SK-N-SH (cell line): ENCODE data around the gene DYNC1H1. TPM values are rescaled to one million over a fixed set of nuclear protein-coding genes. Genes with fewer than 3 reads are reported as not detected.
A peak's percentile ranks its signal among the peaks of the same experiment; 100 is the strongest.

Experiments
- CTCF ChIA-PET: fragments of 300-600, 350-600 bp; formaldehyde crosslinking; extraction: SDS; loops from one replicate; lab custom pipeline; 2021; lab: Yijun Ruan, JAX
- POLR2A ChIA-PET: fragments of 350-600 bp; sonication (Branson Sonifier 250); formaldehyde crosslinking; extraction: SDS; loops from one replicate; lab custom pipeline; 2020; ENCODE audit warnings: antibody characterized with exemption, inconsistent platforms; lab: Yijun Ruan, JAX
- DNase-seq: peaks from one replicate; pipeline ENCODE4 v3.0.0; 2012
- H2AFZ ChIP-seq: fragments of 200-600 bp; sonication (generic); 2 replicates; pipeline ENCODE4 v1.8.1; 2016; ENCODE audit warnings: antibody characterized with exemption, mild to moderate bottlenecking, low read depth
- H3F3A ChIP-seq: fragments of 200-600 bp; sonication (generic); replicated peaks from 2 replicates; pipeline ENCODE3; 2016; ENCODE audit warnings: antibody characterized with exemption, mild to moderate bottlenecking; ENCODE audit not compliant: insufficient read depth
- H3K27ac ChIP-seq, 2 experiments: fragments of 200-500 bp in 1 of 2; fragments of 200-600 bp in 1 of 2; sonication (Bioruptor generic) in 1 of 2; sonication (generic), shearing (Covaris generic) in 1 of 2; 2 replicates each; pipeline versions ENCODE4 v1.5.1 to v1.6.1; 2014 to 2016; ENCODE audit warnings: low read depth in 2 of 2, inconsistent platforms in 1 of 2, low read length in 1 of 2, mild to moderate bottlenecking in 1 of 2, mixed read lengths in 1 of 2
- H3K27me3 ChIP-seq: fragments of 200-600 bp; sonication (generic), shearing (Covaris generic); 2 replicates; pipeline ENCODE4 v1.6.1; 2016; ENCODE audit warnings: mixed run types; ENCODE audit not compliant: insufficient read depth
- H3K36me3 ChIP-seq, 2 experiments: fragments of 200-500 bp in 1 of 2; fragments of 200-600 bp in 1 of 2; sonication (Bioruptor generic) in 1 of 2; sonication (generic) in 1 of 2; replicated peaks in 1 of 2; 2 replicates each; pipeline versions ENCODE3 to v1.5.1; 2014 to 2016; ENCODE audit warnings: low read length in 1 of 2, mild to moderate bottlenecking in 1 of 2; ENCODE audit not compliant: insufficient read depth in 2 of 2, control insufficient read depth in 1 of 2
- H3K4me1 ChIP-seq, 2 experiments: fragments of 200-500 bp in 1 of 2; fragments of 200-600 bp in 1 of 2; sonication (Bioruptor generic) in 1 of 2; sonication (generic), shearing (Covaris generic) in 1 of 2; 2 replicates each; pipeline versions ENCODE4 v1.5.1 to v1.6.1; 2014 to 2016; ENCODE audit warnings: low read depth in 1 of 2, low read length in 1 of 2, mixed run types in 1 of 2; ENCODE audit not compliant: insufficient read depth in 2 of 2, control insufficient read depth in 1 of 2
- H3K4me2 ChIP-seq: fragments of 200-600 bp; sonication (generic), shearing (Covaris generic); 2 replicates; pipeline ENCODE4 v1.6.1; 2017; ENCODE audit warnings: mixed run types
- H3K4me3 ChIP-seq, 2 experiments: fragments of 200-500 bp in 1 of 2; fragments of 200-600 bp in 1 of 2; sonication (Bioruptor generic) in 1 of 2; sonication (generic), shearing (Covaris generic) in 1 of 2; 2 replicates each; pipeline versions ENCODE4 v1.5.1 to v1.8.1; 2014 to 2016; ENCODE audit warnings: low read depth in 2 of 2, inconsistent platforms in 1 of 2, low read length in 1 of 2, mild to moderate bottlenecking in 1 of 2, mixed read lengths in 1 of 2, moderate library complexity in 1 of 2
- H3K79me2 ChIP-seq: fragments of 200-600 bp; sonication (generic); 2 replicates; pipeline ENCODE4 v1.8.1; 2017; ENCODE audit warnings: mild to moderate bottlenecking; ENCODE audit not compliant: insufficient read depth
- H3K9ac ChIP-seq: fragments of 200-600 bp; sonication (generic); 2 replicates; pipeline ENCODE4 v1.6.1; 2017; ENCODE audit warnings: mixed run types
- H3K9me2 ChIP-seq: fragments of 200-600 bp; sonication (generic); 2 replicates; pipeline ENCODE4 v1.6.1; 2017; ENCODE audit warnings: mixed run types
- H3K9me3 ChIP-seq: fragments of 200-600 bp; sonication (generic); 2 replicates; pipeline ENCODE4 v1.6.1; 2017; ENCODE audit warnings: mixed run types, mild to moderate bottlenecking, moderate library complexity
- H4K20me1 ChIP-seq: fragments of 200-600 bp; sonication (generic); 2 replicates; pipeline ENCODE4 v1.6.1; 2017; ENCODE audit warnings: mild to moderate bottlenecking, mixed run types; ENCODE audit not compliant: insufficient read depth
- CHD2 ChIP-seq: fragments of 150-350 bp; IDR thresholded peaks from 2 replicates; pipeline ENCODE4 v1.6.1; 2018; ENCODE audit warnings: low read length; ENCODE audit not compliant: partially characterized antibody
- ELF1 ChIP-seq: IDR thresholded peaks from 2 replicates; pipeline ENCODE4 v1.4.0; 2012
- EP300 ChIP-seq, 2 experiments: IDR thresholded peaks; 2 replicates each; pipeline versions ENCODE4 v1.4.0 to v1.6.1; 2012; ENCODE audit warnings: borderline replicate concordance in 1 of 2, low read depth in 1 of 2, low read length in 1 of 2
- EZH2phosphoT487 ChIP-seq: fragments of 200-600 bp; sonication (generic); IDR thresholded peaks from 2 replicates; pipeline ENCODE4 v1.6.1; 2017; ENCODE audit warnings: low read depth, mixed run types, mild to moderate bottlenecking, antibody characterized with exemption, moderate library complexity, borderline replicate concordance
- FOSL2 ChIP-seq: IDR thresholded peaks from 2 replicates; pipeline ENCODE4 v1.4.0; 2012; ENCODE audit warnings: low read depth, mild to moderate bottlenecking, moderate library complexity, borderline replicate concordance
- FOXJ3 ChIP-seq: sonication (generic); formaldehyde crosslinking; IDR thresholded peaks from 2 replicates; pipeline ENCODE4 v1.5.1; 2020; ENCODE audit warnings: mild to moderate bottlenecking, missing genetic modification reagents
- FOXM1 ChIP-seq: IDR thresholded peaks from 2 replicates; pipeline ENCODE4 v1.4.0; 2012; ENCODE audit warnings: low read depth, mild to moderate bottlenecking
- GATA2 ChIP-seq: sonication (generic); formaldehyde crosslinking; IDR thresholded peaks from 2 replicates; pipeline ENCODE4 v1.5.0; 2020; ENCODE audit warnings: mild to moderate bottlenecking, missing genetic modification reagents
- IRF3 ChIP-seq: fragments of 150-350 bp; IDR thresholded peaks from 2 replicates; pipeline ENCODE4 v1.6.1; 2016; ENCODE audit warnings: mild to moderate bottlenecking, low read depth, low read length
- NFIC ChIP-seq: IDR thresholded peaks from 2 replicates; pipeline ENCODE4 v1.4.0; 2012; ENCODE audit warnings: borderline replicate concordance
- NRF1 ChIP-seq: IDR thresholded peaks from 2 replicates; pipeline ENCODE4 v1.6.1; 2012; ENCODE audit warnings: low read depth, mild to moderate bottlenecking, low read length
- PBX3 ChIP-seq: IDR thresholded peaks from 2 replicates; pipeline ENCODE4; 2012
- RAD21 ChIP-seq: IDR thresholded peaks from 2 replicates; pipeline ENCODE4 v1.6.1; 2012; ENCODE audit warnings: mild to moderate bottlenecking, low read length
- RCOR1 ChIP-seq: fragments of 150-350 bp; IDR thresholded peaks from 2 replicates; pipeline ENCODE4 v1.6.1; 2017; ENCODE audit warnings: antibody characterized with exemption, low read length
- REST ChIP-seq: IDR thresholded peaks from 2 replicates; pipeline ENCODE4 v1.6.1; 2012; ENCODE audit warnings: mild to moderate bottlenecking, low read depth, low read length, moderate library complexity
- RXRA ChIP-seq: IDR thresholded peaks from 2 replicates; pipeline ENCODE4 v1.4.0; 2012; ENCODE audit warnings: low read depth, mild to moderate bottlenecking, borderline replicate concordance
- SIN3A ChIP-seq: IDR thresholded peaks from 2 replicates; pipeline ENCODE4 v1.6.1; 2012; ENCODE audit warnings: low read depth, mild to moderate bottlenecking, low read length, moderate library complexity, borderline replicate concordance
- SMC3 ChIP-seq: IDR thresholded peaks from 2 replicates; pipeline ENCODE4 v1.6.1; 2012; ENCODE audit warnings: low read depth, low read length, improper control_type of control experiment
- TAF1 ChIP-seq: IDR thresholded peaks from 2 replicates; pipeline ENCODE4 v1.6.1; 2012; ENCODE audit warnings: low read depth, mild to moderate bottlenecking, low read length, moderate library complexity, borderline replicate concordance
- TEAD4 ChIP-seq: IDR thresholded peaks from 2 replicates; pipeline ENCODE4 v1.4.0; 2012; ENCODE audit warnings: mild to moderate bottlenecking, borderline replicate concordance; ENCODE audit not compliant: insufficient read depth
- USF1 ChIP-seq: IDR thresholded peaks from 2 replicates; pipeline ENCODE4 v1.4.0; 2012; ENCODE audit warnings: low read depth, borderline replicate concordance
- YY1 ChIP-seq: IDR thresholded peaks from 2 replicates; pipeline ENCODE4 v1.4.0; 2012; ENCODE audit warnings: low read depth, mild to moderate bottlenecking
- ZBTB33 ChIP-seq: IDR thresholded peaks from 2 replicates; pipeline ENCODE4 v1.4.0; 2012; ENCODE audit warnings: low read depth, borderline replicate concordance
- WGBS: methylation state at CpG from one replicate; pipeline ENCODE4 v1.1.6; 2017; ENCODE audit warnings: low lambda C conversion rate; 5-methylcytosine and 5-hydroxymethylcytosine counted together
- polyA plus RNA-seq, 3 experiments: library from polyadenylated mRNA; depleted of rRNA; stranded (reverse); fragments of >200 nt; gene quantifications; 2 replicates each; pipeline ENCODE4 v1.2.3, GENCODE V29; 2012

The DYNC1H1 gene
- polyA plus RNA-seq, 1 of the 3 experiments (the other 2 are of a cell fraction): 140 TPM

- H4K20me1 ChIP-seq: peaks cover 55% of the 10 kb centered on the region
- no peaks in the 10 kb centered on the region for H3K27me3 ChIP-seq
- H3F3A ChIP-seq: peaks cover 26% of the 10 kb centered on the region
- 11% methylated on average over 10 of the region's 10 CpGs for WGBS
- ChIA-PET POLR2A (interaction anchor here (0.7 kb wide), 1 partner anchor 9 kb away, joined by 3 read pairs; no protein-coding TSS in a partner anchor), CTCF (interaction anchor here (0.9 to 1.1 kb wide), 4 partner anchors 264 to 345 kb away, joined by 3 read pairs; no protein-coding TSS in a partner anchor)
- H3K4me2 ChIP-seq: peak overlapping the region; percentile 68
- H3K27ac ChIP-seq: peak overlapping the region; percentile 56 to 99; a peak in 3 of 4 replicates
- no peaks in the 10 kb centered on the region for H3K9me2 ChIP-seq
- no peaks in the 10 kb centered on the region for H3K9me3 ChIP-seq
- H3K36me3 ChIP-seq: peaks cover 17 to 31% of the 10 kb centered on the region in 2 experiments
- H3K9ac ChIP-seq: peak overlapping the region; percentile 66; the same call in 1 of the 2 replicates
- H3K79me2 ChIP-seq: peaks cover 96% of the 10 kb centered on the region
- peak; percentile 37 for DNase-seq
- H3K4me3 ChIP-seq: peak overlapping the region in 1 of 2 experiments; percentile 25; a peak in 1 of 4 replicates
- no peak overlapping the region for H2AFZ ChIP-seq
- H3K4me1 ChIP-seq: peaks cover 4 to 27% of the 10 kb centered on the region in 2 experiments
- peak; percentile 73; the same call in 1 of the 2 replicates for TF ChIP-seq SIN3A
- peak; percentile 59; the same call in 1 of the 2 replicates for TF ChIP-seq REST
- no peak for TF ChIP-seq SMC3
- TF ChIP-seq FOSL2: peak; percentile 97
- TF ChIP-seq PBX3: peak; percentile 57
- TF ChIP-seq RXRA: peak; percentile 69
- 0 out of 2 replicates have a peak, but pooled peaks have one; percentile 2 for TF ChIP-seq RAD21
- TF ChIP-seq GATA2: no peak
- no peak for TF ChIP-seq RCOR1
- no peak for TF ChIP-seq YY1
- TF ChIP-seq NFIC: peak; percentile 88
- no peak for TF ChIP-seq CHD2
- TF ChIP-seq ELF1: peak; percentile 49
- peak in 1 of 2 experiments; percentile 84; a peak in 2 of 4 replicates for TF ChIP-seq EP300 (IDR thresholded peaks at IDR 0.05; ENCODE audit: borderline replicate concordance in 1 of 2, low read depth in 1 of 2, low read length in 1 of 2)
- no peak for TF ChIP-seq NRF1
- TF ChIP-seq ZBTB33: peak; percentile 12; the same call in 1 of the 2 replicates
- no peak for TF ChIP-seq EZH2phosphoT487
- TF ChIP-seq FOXJ3 (CRISPR knock-in tag): no peak
- peak; percentile 38; the same call in 1 of the 2 replicates for TF ChIP-seq USF1
- no peak for TF ChIP-seq TAF1
- peak; percentile 34; the same call in 1 of the 2 replicates for TF ChIP-seq FOXM1
- TF ChIP-seq TEAD4: peak; percentile 76; the same call in 1 of the 2 replicates
- no peak for TF ChIP-seq IRF3
Measured at GRCh38 chr14:101972126-101972866, 7.9 kb downstream of the DYNC1H1 start.
